Measurements from ENCODE around the gene PRAC1. TPM values are rescaled to one million over a fixed set of nuclear protein-coding genes. Genes with fewer than 3 reads are reported as not detected.
A peak's percentile ranks its signal among the peaks of the same experiment; 100 is the strongest.

PRAC1 gene
- total RNA-seq, 1 experiment from 2014 or later: not detected

- ChIA-PET POLR2A (interaction anchor here (1.5 to 2.0 kb wide), 2 partner anchors 46 to 154 kb away, joined by 6 to 7 read pairs; no protein-coding TSS in a partner anchor), RAD21 (ENCODE audit: low non-redundant PET in 1 of 2, low total read pairs in 2 of 2, uncharacterized antibody in 2 of 2, unreplicated experiment in 2 of 2) (interaction anchor here (0.6 to 2.2 kb wide), 11 partner anchors 27 to 311 kb away, joined by 3 to 13 read pairs (median 5); no protein-coding TSS in a partner anchor), CTCF (interaction anchor here (0.6 to 6.8 kb wide), 34 partner anchors 9 to 684 kb away, joined by 3 to 97 read pairs (median 5); partner anchors contain the start of genes ATP5MC1 and TTLL6)
- H3K4me3 ChIP-seq (replicated peaks in 1 of 2; ENCODE audit: low read depth in 1 of 2, low read length in 2 of 2): no peak overlapping the region
- no peaks in the 10 kb centered on the region for H4K20me1 ChIP-seq (ENCODE audit: insufficient read depth)
- no peaks in the 10 kb centered on the region for H3K36me3 ChIP-seq (ENCODE audit: control insufficient read depth in 1 of 2, insufficient read depth in 2 of 2, low read length in 2 of 2)
- DNase-seq (ENCODE audit: low read depth, low spot score) (peak; percentile 32), ATAC-seq (peak; percentile 74)
- no peak for TF ChIP-seq ATF3 (IDR thresholded peaks at IDR 0.05)
- TF ChIP-seq EZH2phosphoT487 (IDR thresholded peaks at IDR 0.05; ENCODE audit: borderline replicate concordance): no peak
- TF ChIP-seq TCF7L2 (IDR thresholded peaks at IDR 0.05; ENCODE audit: borderline replicate concordance, extremely low read depth, insufficient read depth, insufficient read length): peak; percentile 83
- TF ChIP-seq, protein P1, sequence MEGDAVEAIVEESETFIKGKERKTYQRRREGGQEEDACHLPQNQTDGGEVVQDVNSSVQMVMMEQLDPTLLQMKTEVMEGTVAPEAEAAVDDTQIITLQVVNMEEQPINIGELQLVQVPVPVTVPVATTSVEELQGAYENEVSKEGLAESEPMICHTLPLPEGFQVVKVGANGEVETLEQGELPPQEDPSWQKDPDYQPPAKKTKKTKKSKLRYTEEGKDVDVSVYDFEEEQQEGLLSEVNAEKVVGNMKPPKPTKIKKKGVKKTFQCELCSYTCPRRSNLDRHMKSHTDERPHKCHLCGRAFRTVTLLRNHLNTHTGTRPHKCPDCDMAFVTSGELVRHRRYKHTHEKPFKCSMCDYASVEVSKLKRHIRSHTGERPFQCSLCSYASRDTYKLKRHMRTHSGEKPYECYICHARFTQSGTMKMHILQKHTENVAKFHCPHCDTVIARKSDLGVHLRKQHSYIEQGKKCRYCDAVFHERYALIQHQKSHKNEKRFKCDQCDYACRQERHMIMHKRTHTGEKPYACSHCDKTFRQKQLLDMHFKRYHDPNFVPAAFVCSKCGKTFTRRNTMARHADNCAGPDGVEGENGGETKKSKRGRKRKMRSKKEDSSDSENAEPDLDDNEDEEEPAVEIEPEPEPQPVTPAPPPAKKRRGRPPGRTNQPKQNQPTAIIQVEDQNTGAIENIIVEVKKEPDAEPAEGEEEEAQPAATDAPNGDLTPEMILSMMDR (IDR thresholded peaks at IDR 0.05 in 2 of 3, conservative IDR thresholded peaks at IDR 0.05 in 1 of 3; ENCODE audit: borderline replicate concordance in 1 of 3, insufficient read depth in 1 of 3, low read depth in 2 of 3, low read length in 2 of 3): peak; percentile 85 to 90 (median 87)
- TF ChIP-seq SP1 (IDR thresholded peaks at IDR 0.05; ENCODE audit: low read depth): no peak
- TF ChIP-seq POLR2AphosphoS5 (IDR thresholded peaks at IDR 0.05; ENCODE audit: low read depth, low read length): no peak
- peak; percentile 91 for TF ChIP-seq RAD21 (IDR thresholded peaks at IDR 0.05; ENCODE audit: low read depth)
- TF ChIP-seq SRF (IDR thresholded peaks at IDR 0.05; ENCODE audit: low read depth): no peak
- no peak for TF ChIP-seq REST (IDR thresholded peaks at IDR 0.05; ENCODE audit: low read depth)
- TF ChIP-seq CEBPB (IDR thresholded peaks at IDR 0.05; ENCODE audit: low read depth): no peak
- H3K27ac ChIP-seq (ENCODE audit: low read depth, low read length): no peak overlapping the region
- BruUV-seq (replicated peaks): no TSS peak
- H3K9me3 ChIP-seq (ENCODE audit: control insufficient read depth in 1 of 2, insufficient read depth in 1 of 2, low read depth in 1 of 2, low read length in 2 of 2): no peaks in the 10 kb centered on the region
- H3K4me1 ChIP-seq (ENCODE audit: control insufficient read depth in 1 of 2, insufficient read depth in 2 of 2, low read length in 2 of 2): peaks cover 5 to 21% of the 10 kb centered on the region in 2 experiments; a peak in 3 of 4 replicates
- intact Hi-C loops (cut with micrococcal nuclease): loop anchor here (1.0 to 5.0 kb wide), 3 partner anchors 67 to 313 kb away; no protein-coding TSS in a partner anchor
- no peaks in the 10 kb centered on the region for H3K9me2 ChIP-seq (ENCODE audit: insufficient read depth)
- no peak overlapping the region for H2AFZ ChIP-seq (ENCODE audit: low read depth, low read length, poor library complexity, severe bottlenecking)
- H3K27me3 ChIP-seq (ENCODE audit: insufficient read depth, low read length): no peaks in the 10 kb centered on the region
- no peak overlapping the region for H3K9ac ChIP-seq (ENCODE audit: low read length)
- H3K4me2 ChIP-seq (ENCODE audit: low read length): peak overlapping the region; percentile 48; the same call in 1 of the 2 replicates
- H3K79me2 ChIP-seq (ENCODE audit: insufficient read depth, low read length): no peaks in the 10 kb centered on the region
Measured at GRCh38 chr17:48724251-48725003, 2.1 kb upstream of the PRAC1 start.
